Gastroesophageal sphincter (tissue), 3 donors: ENCODE data around the gene VPS37C.

Experiments
- POLR2AphosphoS5 ChIP-seq: sonication (generic); formaldehyde crosslinking; IDR thresholded peaks from one replicate; pipeline ENCODE4 v1.6.1; 2017; ENCODE audit warnings: antibody characterized with exemption
- TF ChIP-seq, protein P1 (sequence below), 4 experiments: fragments of 200-600 bp in 2 of 4; fragments of 450-650 bp in 2 of 4; sonication (generic) in 1 of 4; IDR thresholded peaks; one replicate each; pipeline ENCODE4 v1.5.1; 2017 to 2019; ENCODE audit warnings: antibody characterized with exemption in 4 of 4, mild to moderate bottlenecking in 2 of 4, moderate library complexity in 2 of 4

DNA sequence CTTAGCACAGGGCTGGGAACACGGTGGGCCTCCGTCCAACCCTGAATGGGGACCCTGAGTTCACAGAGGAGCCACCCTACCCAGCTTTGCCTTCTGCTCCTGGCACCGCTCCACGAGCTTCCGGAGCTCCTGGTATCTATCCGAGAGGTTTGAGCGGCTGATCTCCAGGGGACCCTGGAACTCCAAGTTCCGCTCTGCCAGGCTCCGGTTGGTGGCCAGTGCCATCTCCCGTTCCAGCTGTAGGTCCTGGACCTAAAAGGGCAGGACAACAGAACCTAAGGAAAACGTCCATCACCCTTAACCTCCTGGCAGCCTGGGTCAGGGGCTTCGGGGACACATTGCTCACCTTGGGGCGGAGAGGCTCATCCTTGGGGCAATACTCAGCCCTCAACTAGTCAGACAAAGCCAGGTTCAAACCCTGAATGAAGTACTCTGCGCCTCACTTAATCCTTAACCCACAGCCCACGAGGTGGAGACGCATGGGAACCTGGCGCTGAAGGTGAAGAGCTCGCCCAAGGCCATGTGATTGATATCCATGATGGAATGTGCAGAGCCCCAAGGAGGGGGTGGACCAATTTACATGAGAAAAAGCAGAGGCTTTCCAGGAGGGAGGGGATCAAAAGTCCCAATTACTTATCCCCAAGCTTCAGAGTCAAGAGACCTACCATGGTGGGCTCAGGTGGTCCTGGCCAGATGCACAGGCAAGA is 27.1 kb downstream of the VPS37C start:
- TF ChIP-seq, protein P1, sequence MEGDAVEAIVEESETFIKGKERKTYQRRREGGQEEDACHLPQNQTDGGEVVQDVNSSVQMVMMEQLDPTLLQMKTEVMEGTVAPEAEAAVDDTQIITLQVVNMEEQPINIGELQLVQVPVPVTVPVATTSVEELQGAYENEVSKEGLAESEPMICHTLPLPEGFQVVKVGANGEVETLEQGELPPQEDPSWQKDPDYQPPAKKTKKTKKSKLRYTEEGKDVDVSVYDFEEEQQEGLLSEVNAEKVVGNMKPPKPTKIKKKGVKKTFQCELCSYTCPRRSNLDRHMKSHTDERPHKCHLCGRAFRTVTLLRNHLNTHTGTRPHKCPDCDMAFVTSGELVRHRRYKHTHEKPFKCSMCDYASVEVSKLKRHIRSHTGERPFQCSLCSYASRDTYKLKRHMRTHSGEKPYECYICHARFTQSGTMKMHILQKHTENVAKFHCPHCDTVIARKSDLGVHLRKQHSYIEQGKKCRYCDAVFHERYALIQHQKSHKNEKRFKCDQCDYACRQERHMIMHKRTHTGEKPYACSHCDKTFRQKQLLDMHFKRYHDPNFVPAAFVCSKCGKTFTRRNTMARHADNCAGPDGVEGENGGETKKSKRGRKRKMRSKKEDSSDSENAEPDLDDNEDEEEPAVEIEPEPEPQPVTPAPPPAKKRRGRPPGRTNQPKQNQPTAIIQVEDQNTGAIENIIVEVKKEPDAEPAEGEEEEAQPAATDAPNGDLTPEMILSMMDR (IDR thresholded peaks at IDR 0.05), result no peak
- no peak for TF ChIP-seq POLR2AphosphoS5
